ENCODE measurements around the gene SPRY1. TPM values are rescaled to one million over a fixed set of nuclear protein-coding genes. Genes with fewer than 3 reads are reported as not detected.
A peak's percentile ranks its signal among the peaks of the same experiment; 100 is the strongest.

Gene SPRY1
- total RNA-seq, 1 donor from 2014 or later: 54.2 TPM

DNA sequence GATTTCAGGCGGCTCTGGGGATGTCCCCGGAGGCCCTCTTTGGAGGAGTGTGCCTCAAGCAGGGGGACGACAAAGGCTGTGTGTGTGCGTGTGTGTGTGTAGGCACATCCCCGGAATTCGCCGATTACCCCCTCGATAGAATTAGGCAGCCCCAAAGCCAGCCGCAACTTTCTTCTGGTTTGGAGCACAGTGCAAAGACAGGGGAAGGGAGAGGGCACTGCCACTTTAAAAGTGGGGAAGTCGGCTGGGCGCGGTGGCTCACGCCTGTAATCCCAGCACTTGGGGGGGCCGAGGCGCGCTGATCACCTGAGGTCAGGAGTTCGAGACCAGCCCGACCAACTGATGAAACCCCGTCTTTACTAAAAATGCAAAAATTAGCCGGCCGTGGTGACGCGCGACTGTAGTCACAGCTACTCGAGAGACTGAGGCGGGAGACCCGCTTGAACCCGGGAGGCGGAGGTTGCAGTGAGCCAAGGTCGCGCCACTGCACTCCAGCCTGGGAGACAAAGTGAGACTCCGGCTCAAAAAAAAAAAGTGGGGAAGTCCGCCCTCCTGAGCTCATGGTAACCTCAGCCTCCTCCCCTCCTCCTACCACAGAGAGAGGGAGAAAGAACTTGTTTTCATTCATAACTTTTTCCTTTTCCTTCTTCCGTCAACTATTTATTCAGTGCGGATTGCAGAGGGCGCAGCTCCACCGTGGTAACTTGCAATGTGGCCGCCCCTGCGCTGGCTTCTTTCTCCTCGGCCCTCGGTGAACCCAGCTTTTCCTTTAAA is 2.4 kb downstream of the SPRY1 start:
- Mint-ChIP-seq H3K27ac (ENCODE audit: unreplicated experiment) (peak overlapping the region; percentile 82), H3K27me3 (ENCODE audit: low read depth) (no peaks in the 10 kb centered on the region), H3K4me3 (ENCODE audit: unreplicated experiment) (peak overlapping the region; percentile 89), H3K4me1 (ENCODE audit: low read depth) (peaks cover 42% of the 10 kb centered on the region), H3K36me3 (ENCODE audit: low read depth) (peaks cover 16% of the 10 kb centered on the region), H3K9me3 (ENCODE audit: low read depth) (no peaks in the 10 kb centered on the region)
- DNase-seq (ENCODE audit: low spot score): no peak
- TF ChIP-seq, protein P1, sequence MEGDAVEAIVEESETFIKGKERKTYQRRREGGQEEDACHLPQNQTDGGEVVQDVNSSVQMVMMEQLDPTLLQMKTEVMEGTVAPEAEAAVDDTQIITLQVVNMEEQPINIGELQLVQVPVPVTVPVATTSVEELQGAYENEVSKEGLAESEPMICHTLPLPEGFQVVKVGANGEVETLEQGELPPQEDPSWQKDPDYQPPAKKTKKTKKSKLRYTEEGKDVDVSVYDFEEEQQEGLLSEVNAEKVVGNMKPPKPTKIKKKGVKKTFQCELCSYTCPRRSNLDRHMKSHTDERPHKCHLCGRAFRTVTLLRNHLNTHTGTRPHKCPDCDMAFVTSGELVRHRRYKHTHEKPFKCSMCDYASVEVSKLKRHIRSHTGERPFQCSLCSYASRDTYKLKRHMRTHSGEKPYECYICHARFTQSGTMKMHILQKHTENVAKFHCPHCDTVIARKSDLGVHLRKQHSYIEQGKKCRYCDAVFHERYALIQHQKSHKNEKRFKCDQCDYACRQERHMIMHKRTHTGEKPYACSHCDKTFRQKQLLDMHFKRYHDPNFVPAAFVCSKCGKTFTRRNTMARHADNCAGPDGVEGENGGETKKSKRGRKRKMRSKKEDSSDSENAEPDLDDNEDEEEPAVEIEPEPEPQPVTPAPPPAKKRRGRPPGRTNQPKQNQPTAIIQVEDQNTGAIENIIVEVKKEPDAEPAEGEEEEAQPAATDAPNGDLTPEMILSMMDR (IDR thresholded peaks at IDR 0.05): peak; percentile 74

DNA sequence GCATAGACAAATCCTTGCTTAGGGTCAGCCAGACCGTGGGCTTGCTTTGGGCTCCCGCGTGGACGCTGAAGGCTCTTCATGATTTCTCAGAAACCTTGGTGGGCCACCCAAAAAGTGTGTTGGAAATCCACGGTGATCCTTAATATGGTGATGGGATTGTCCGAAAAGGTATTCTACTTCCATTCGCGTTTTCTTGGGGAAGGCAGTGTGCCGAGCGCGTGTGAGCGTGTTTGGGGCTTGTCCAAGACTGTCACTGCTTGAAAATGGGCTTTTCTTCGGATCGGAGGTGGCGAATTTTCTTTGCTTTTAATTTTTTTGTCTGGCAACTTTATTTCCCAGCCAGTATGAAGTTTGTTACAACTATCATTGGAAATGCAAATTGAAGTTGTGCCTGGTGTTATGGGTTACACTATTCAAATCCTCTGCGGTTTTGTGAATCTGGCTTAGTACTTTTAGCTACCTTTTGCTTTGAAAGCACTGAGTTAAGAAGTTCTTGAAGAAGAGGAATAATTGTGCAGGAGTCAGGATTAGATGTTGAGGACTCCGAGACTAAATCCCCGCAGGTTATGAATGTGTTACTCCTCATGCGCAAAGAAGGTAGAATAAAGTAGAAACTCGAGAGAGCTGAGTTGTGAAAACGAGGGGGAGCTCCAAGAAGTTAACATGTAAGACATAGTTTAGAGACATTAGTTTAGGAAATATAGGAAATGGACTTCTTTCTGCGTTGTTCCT is 3.2 kb downstream of the SPRY1 start:
- Mint-ChIP-seq H3K36me3 (ENCODE audit: low read depth) (peaks cover 16% of the 10 kb centered on the region), H3K4me3 (ENCODE audit: unreplicated experiment) (peak overlapping the region; percentile 89)
- no peak for DNase-seq (ENCODE audit: low spot score)

DNA sequence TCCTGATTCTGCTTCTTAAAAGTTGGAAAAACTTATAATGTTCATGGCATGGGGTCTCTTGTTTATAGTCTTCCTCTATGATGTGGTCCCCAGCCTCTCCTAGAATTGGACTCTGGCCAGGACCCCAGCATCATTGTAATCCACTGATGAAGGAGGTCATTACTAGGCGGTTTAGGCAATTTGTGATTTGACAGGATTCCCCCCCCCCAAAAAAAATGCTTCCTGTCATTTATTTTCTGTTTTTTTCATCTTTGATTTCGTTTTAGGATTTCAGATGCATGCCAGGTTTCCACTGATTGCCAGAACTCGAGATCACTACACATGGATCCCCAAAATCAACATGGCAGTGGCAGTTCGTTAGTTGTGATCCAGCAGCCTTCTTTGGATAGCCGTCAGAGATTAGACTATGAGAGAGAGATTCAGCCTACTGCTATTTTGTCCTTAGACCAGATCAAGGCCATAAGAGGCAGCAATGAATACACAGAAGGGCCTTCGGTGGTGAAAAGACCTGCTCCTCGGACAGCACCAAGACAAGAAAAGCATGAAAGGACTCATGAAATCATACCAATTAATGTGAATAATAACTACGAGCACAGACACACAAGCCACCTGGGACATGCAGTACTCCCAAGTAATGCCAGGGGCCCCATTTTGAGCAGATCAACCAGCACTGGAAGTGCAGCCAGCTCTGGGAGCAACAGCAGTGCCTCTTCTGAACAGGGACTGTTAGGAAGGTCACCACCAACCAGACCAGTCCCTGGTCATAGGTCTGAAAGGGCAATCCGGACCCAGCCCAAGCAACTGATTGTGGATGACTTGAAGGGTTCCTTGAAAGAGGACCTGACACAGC is 4.9 kb downstream of the SPRY1 start:
- Mint-ChIP-seq H3K27ac (ENCODE audit: unreplicated experiment) (peak overlapping the region; percentile 86), H3K36me3 (ENCODE audit: low read depth) (peaks cover 20% of the 10 kb centered on the region), H3K4me1 (ENCODE audit: low read depth) (peaks cover 55% of the 10 kb centered on the region), H3K4me3 (ENCODE audit: unreplicated experiment) (peak overlapping the region; percentile 89), H3K27me3 (ENCODE audit: low read depth) (no peaks in the 10 kb centered on the region), H3K9me3 (ENCODE audit: low read depth) (no peaks in the 10 kb centered on the region)
- DNase-seq (ENCODE audit: low spot score): no peak
- TF ChIP-seq, protein P1 (IDR thresholded peaks at IDR 0.05): no peak

More for the DNA sequence above, 3.2 kb downstream of the SPRY1 start:
- H3K27ac Mint-ChIP-seq (ENCODE audit: unreplicated experiment): peak overlapping the region; percentile 82
- peaks cover 50% of the 10 kb centered on the region for H3K4me1 Mint-ChIP-seq (ENCODE audit: low read depth)
- no peaks in the 10 kb centered on the region for H3K9me3 Mint-ChIP-seq (ENCODE audit: low read depth)
- H3K27me3 Mint-ChIP-seq (ENCODE audit: low read depth): no peaks in the 10 kb centered on the region
- TF ChIP-seq, protein P1 (IDR thresholded peaks at IDR 0.05): peak; percentile 6

DNA sequence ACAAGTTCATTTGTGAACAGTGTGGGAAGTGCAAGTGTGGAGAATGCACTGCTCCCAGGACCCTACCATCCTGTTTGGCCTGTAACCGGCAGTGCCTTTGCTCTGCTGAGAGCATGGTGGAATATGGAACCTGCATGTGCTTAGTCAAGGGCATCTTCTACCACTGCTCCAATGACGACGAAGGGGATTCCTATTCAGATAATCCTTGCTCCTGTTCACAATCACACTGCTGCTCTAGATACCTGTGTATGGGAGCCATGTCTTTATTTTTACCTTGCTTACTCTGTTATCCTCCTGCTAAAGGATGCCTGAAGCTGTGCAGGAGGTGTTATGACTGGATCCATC is 5.5 kb downstream of the SPRY1 start:
- Mint-ChIP-seq H3K36me3 (ENCODE audit: low read depth) (peaks cover 20% of the 10 kb centered on the region), H3K27ac (ENCODE audit: unreplicated experiment) (peak overlapping the region; percentile 45), H3K27me3 (ENCODE audit: low read depth) (no peaks in the 10 kb centered on the region), H3K9me3 (ENCODE audit: low read depth) (no peaks in the 10 kb centered on the region), H3K4me1 (ENCODE audit: low read depth) (peaks cover 54% of the 10 kb centered on the region), H3K4me3 (ENCODE audit: unreplicated experiment) (peak overlapping the region; percentile 89)
- TF ChIP-seq, protein P1 (IDR thresholded peaks at IDR 0.05): no peak
- no peak for DNase-seq (ENCODE audit: low spot score)
